ENCODE measurements around the gene CCP110. TPM values are rescaled to one million over a fixed set of nuclear protein-coding genes. Genes with fewer than 3 reads are reported as not detected.

The CCP110 gene
- total RNA-seq, 1 experiment from 2014 or later = 42.1 TPM

GRCh38 chr16:19589106-19589505 is 65.4 kb downstream of the CCP110 start:
- BruUV-seq (replicated peaks) = no TSS peak
- Histone ChIP-seq H3K27me3 (replicated peaks; ENCODE audit: insufficient read depth, low read depth, low read length, poor library complexity) (no peaks in the 10 kb centered on the region), H3K4me1 (ENCODE audit: insufficient read depth, low read length, poor library complexity, severe bottlenecking) (no peaks in the 10 kb centered on the region), H3K9me3 (ENCODE audit: low read depth, low read length, poor library complexity, severe bottlenecking) (no peaks in the 10 kb centered on the region), H3K36me3 (ENCODE audit: insufficient read depth, low read length, poor library complexity, severe bottlenecking) (peaks cover 3% of the 10 kb centered on the region), H3K27ac (ENCODE audit: low read depth, low read length, poor library complexity, severe bottlenecking) (no peak overlapping the region), H3K4me3 (ENCODE audit: low read depth, low read length, poor library complexity, severe bottlenecking) (no peak overlapping the region)
- CTCF ChIA-PET = no interaction called here
- intact Hi-C loops (cut with micrococcal nuclease; ENCODE audit: unreplicated experiment) = no loop called here
- POLR2A ChIA-PET (ENCODE audit: low non-redundant PET) = no interaction called here
- DNase-seq (ENCODE audit: low spot score) = no peak
- no peak for TF ChIP-seq EZH2 (IDR thresholded peaks at IDR 0.05; ENCODE audit: borderline replicate concordance, low read depth, low read length, poor library complexity, severe bottlenecking)
- no peak for TF ChIP-seq CTCF (conservative IDR thresholded peaks at IDR 0.05; ENCODE audit: low read depth, low read length)

GRCh38 chr16:19589771-19590302 is 66.1 kb downstream of the CCP110 start:
- CTCF ChIA-PET = interaction anchor here (0.6 kb wide), 1 partner anchor 10 kb away, joined by 4 read pairs; no protein-coding TSS in a partner anchor
- no peak overlapping the region for H3K27ac ChIP-seq (ENCODE audit: low read depth, low read length, poor library complexity, severe bottlenecking)
- no peak for DNase-seq (ENCODE audit: low spot score)
- POLR2A ChIA-PET (ENCODE audit: low non-redundant PET) = no interaction called here
- H3K36me3 ChIP-seq (ENCODE audit: insufficient read depth, low read length, poor library complexity, severe bottlenecking) = peaks cover 3% of the 10 kb centered on the region
- TF ChIP-seq EZH2 (IDR thresholded peaks at IDR 0.05; ENCODE audit: borderline replicate concordance, low read depth, low read length, poor library complexity, severe bottlenecking) = no peak
- TF ChIP-seq CTCF (conservative IDR thresholded peaks at IDR 0.05; ENCODE audit: low read depth, low read length) = no peak
- H3K27me3 ChIP-seq (replicated peaks; ENCODE audit: insufficient read depth, low read depth, low read length, poor library complexity) = no peaks in the 10 kb centered on the region
- H3K4me1 ChIP-seq (ENCODE audit: insufficient read depth, low read length, poor library complexity, severe bottlenecking) = no peaks in the 10 kb centered on the region
- no peak overlapping the region for H3K4me3 ChIP-seq (ENCODE audit: low read depth, low read length, poor library complexity, severe bottlenecking)
- no peaks in the 10 kb centered on the region for H3K9me3 ChIP-seq (ENCODE audit: low read depth, low read length, poor library complexity, severe bottlenecking)
- intact Hi-C loops (cut with micrococcal nuclease; ENCODE audit: unreplicated experiment) = no loop called here
- no TSS peak for BruUV-seq (replicated peaks)

GRCh38 chr16:19595043-19595767 is 71.5 kb downstream of the CCP110 start:
- TF ChIP-seq CTCF (conservative IDR thresholded peaks at IDR 0.05; ENCODE audit: low read depth, low read length) (no peak), EZH2 (IDR thresholded peaks at IDR 0.05; ENCODE audit: borderline replicate concordance, low read depth, low read length, poor library complexity, severe bottlenecking) (no peak)
- BruUV-seq (replicated peaks) = no TSS peak
- no peak for DNase-seq (ENCODE audit: low spot score)
- CTCF ChIA-PET = interaction anchor here (1.3 kb wide), 1 partner anchor 11 kb away, joined by 5 read pairs; no protein-coding TSS in a partner anchor
- H3K27me3 ChIP-seq (replicated peaks; ENCODE audit: insufficient read depth, low read depth, low read length, poor library complexity) = no peaks in the 10 kb centered on the region
- H3K9me3 ChIP-seq (ENCODE audit: low read depth, low read length, poor library complexity, severe bottlenecking) = no peaks in the 10 kb centered on the region
- peaks cover 3% of the 10 kb centered on the region for H3K36me3 ChIP-seq (ENCODE audit: insufficient read depth, low read length, poor library complexity, severe bottlenecking)
- POLR2A ChIA-PET (ENCODE audit: low non-redundant PET) = no interaction called here
- intact Hi-C loops (cut with micrococcal nuclease; ENCODE audit: unreplicated experiment) = no loop called here
- H3K4me1 ChIP-seq (ENCODE audit: insufficient read depth, low read length, poor library complexity, severe bottlenecking) = no peaks in the 10 kb centered on the region
- H3K4me3 ChIP-seq (ENCODE audit: low read depth, low read length, poor library complexity, severe bottlenecking) = no peak overlapping the region
- H3K27ac ChIP-seq (ENCODE audit: low read depth, low read length, poor library complexity, severe bottlenecking) = no peak overlapping the region
